HepG2 (cell line): ENCODE results near the gene RAP1GAP2.

ENCODE experiments used
- JUNB ChIP-seq: sonication (generic); formaldehyde crosslinking; IDR thresholded peaks from 2 replicates; pipeline ENCODE4 v1.8.0; 2022; ENCODE audit warnings: missing genetic modification reagents, mild to moderate bottlenecking, borderline replicate concordance
- KDM5A ChIP-seq: fragments of 200-600 bp; sonication (generic); IDR thresholded peaks from 2 replicates; pipeline ENCODE4 v1.7.0; 2018; ENCODE audit warnings: antibody characterized with exemption, mild to moderate bottlenecking, low read length, borderline replicate concordance
- POLR2AphosphoS5 ChIP-seq: IDR thresholded peaks from 2 replicates; pipeline ENCODE4 v1.6.1; 2012; ENCODE audit warnings: low read depth, low read length
- ZNF564 ChIP-seq: sonication (generic); formaldehyde crosslinking; IDR thresholded peaks from 2 replicates; pipeline ENCODE4 v1.8.1; 2023; ENCODE audit warnings: mild to moderate bottlenecking, missing genetic modification reagents
- ZNF660 ChIP-seq: sonication (generic); formaldehyde crosslinking; IDR thresholded peaks from 2 replicates; pipeline ENCODE4 v1.5.1; 2020; ENCODE audit warnings: mild to moderate bottlenecking, low read depth, missing genetic modification reagents, borderline replicate concordance
- TF ChIP-seq, protein P1 (sequence below), 2 experiments: sonication (generic) in 1 of 2; formaldehyde crosslinking in 1 of 2; IDR thresholded peaks; 2 replicates each; pipeline versions ENCODE4 v1.4.0 to v1.6.1; 2018 to 2020; ENCODE audit warnings: missing genetic modification reagents in 2 of 2, borderline replicate concordance in 1 of 2, low read depth in 1 of 2, mild to moderate bottlenecking in 1 of 2, missing biosample characterization in 1 of 2
- TF ChIP-seq, protein P2 (sequence below): sonication (generic); formaldehyde crosslinking; IDR thresholded peaks from 2 replicates; pipeline ENCODE4 v1.4.0; 2020; ENCODE audit warnings: missing genetic modification reagents
- TF ChIP-seq, protein P3 (sequence below): sonication (generic); formaldehyde crosslinking; IDR thresholded peaks from 2 replicates; pipeline ENCODE4 v1.5.0; 2020; ENCODE audit warnings: mild to moderate bottlenecking, missing genetic modification reagents, moderate library complexity
- TF ChIP-seq, protein P4 (sequence below): sonication (generic); formaldehyde crosslinking; IDR thresholded peaks from 2 replicates; pipeline ENCODE4 v1.4.0; 2020; ENCODE audit warnings: missing genetic modification reagents

DNA sequence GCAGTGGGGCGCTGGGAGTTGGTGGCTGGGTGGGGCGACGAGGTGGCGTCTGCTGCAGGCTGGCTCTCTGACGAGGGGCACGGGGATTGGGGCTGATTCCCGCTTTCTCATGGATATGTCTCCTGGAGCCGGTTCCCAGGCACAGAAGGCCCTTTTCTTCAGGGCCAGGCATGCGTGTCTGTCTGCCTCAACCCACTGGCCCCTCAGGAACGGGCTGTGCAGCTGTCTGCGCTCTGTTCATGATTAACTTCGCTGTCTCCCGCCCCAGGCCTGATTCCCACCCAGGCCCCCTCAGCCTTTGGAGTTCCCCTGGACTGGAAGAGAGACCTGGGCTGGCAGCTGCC, 53.1 kb downstream of the RAP1GAP2 start:
- TF ChIP-seq, protein P1, sequence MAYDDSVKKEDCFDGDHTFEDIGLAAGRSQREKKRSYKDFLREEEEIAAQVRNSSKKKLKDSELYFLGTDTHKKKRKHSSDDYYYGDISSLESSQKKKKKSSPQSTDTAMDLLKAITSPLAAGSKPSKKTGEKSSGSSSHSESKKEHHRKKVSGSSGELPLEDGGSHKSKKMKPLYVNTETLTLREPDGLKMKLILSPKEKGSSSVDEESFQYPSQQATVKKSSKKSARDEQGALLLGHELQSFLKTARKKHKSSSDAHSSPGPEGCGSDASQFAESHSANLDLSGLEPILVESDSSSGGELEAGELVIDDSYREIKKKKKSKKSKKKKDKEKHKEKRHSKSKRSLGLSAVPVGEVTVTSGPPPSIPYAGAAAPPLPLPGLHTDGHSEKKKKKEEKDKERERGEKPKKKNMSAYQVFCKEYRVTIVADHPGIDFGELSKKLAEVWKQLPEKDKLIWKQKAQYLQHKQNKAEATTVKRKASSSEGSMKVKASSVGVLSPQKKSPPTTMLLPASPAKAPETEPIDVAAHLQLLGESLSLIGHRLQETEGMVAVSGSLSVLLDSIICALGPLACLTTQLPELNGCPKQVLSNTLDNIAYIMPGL (CRISPR knock-in tag; IDR thresholded peaks at IDR 0.05; ENCODE audit: borderline replicate concordance in 1 of 2, low read depth in 1 of 2), result no peak
- TF ChIP-seq KDM5A (no peak), ZNF660 (CRISPR knock-in tag) (no peak), POLR2AphosphoS5 (no peak), ZNF564 (no peak), JUNB (CRISPR knock-in tag) (no peak)
- TF ChIP-seq, protein P2, sequence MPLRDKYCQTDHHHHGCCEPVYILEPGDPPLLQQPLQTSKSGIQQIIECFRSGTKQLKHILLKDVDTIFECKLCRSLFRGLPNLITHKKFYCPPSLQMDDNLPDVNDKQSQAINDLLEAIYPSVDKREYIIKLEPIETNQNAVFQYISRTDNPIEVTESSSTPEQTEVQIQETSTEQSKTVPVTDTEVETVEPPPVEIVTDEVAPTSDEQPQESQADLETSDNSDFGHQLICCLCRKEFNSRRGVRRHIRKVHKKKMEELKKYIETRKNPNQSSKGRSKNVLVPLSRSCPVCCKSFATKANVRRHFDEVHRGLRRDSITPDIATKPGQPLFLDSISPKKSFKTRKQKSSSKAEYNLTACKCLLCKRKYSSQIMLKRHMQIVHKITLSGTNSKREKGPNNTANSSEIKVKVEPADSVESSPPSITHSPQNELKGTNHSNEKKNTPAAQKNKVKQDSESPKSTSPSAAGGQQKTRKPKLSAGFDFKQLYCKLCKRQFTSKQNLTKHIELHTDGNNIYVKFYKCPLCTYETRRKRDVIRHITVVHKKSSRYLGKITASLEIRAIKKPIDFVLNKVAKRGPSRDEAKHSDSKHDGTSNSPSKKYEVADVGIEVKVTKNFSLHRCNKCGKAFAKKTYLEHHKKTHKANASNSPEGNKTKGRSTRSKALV, result no peak
- TF ChIP-seq, protein P3, sequence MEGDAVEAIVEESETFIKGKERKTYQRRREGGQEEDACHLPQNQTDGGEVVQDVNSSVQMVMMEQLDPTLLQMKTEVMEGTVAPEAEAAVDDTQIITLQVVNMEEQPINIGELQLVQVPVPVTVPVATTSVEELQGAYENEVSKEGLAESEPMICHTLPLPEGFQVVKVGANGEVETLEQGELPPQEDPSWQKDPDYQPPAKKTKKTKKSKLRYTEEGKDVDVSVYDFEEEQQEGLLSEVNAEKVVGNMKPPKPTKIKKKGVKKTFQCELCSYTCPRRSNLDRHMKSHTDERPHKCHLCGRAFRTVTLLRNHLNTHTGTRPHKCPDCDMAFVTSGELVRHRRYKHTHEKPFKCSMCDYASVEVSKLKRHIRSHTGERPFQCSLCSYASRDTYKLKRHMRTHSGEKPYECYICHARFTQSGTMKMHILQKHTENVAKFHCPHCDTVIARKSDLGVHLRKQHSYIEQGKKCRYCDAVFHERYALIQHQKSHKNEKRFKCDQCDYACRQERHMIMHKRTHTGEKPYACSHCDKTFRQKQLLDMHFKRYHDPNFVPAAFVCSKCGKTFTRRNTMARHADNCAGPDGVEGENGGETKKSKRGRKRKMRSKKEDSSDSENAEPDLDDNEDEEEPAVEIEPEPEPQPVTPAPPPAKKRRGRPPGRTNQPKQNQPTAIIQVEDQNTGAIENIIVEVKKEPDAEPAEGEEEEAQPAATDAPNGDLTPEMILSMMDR (CRISPR knock-in tag), result no peak
- TF ChIP-seq, protein P4, sequence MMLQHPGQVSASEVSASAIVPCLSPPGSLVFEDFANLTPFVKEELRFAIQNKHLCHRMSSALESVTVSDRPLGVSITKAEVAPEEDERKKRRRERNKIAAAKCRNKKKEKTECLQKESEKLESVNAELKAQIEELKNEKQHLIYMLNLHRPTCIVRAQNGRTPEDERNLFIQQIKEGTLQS (CRISPR knock-in tag), result no peak
